Glomerular visceral epithelial cell (primary cell): ENCODE measurements around the gene PPP2R1B.

ENCODE experiments used
- DNase-seq: peaks from one replicate; pipeline ENCODE4 v3.0.0-alpha.2; 2016; ENCODE audit errors: extremely low spot score

Gene PPP2R1B

DNA sequence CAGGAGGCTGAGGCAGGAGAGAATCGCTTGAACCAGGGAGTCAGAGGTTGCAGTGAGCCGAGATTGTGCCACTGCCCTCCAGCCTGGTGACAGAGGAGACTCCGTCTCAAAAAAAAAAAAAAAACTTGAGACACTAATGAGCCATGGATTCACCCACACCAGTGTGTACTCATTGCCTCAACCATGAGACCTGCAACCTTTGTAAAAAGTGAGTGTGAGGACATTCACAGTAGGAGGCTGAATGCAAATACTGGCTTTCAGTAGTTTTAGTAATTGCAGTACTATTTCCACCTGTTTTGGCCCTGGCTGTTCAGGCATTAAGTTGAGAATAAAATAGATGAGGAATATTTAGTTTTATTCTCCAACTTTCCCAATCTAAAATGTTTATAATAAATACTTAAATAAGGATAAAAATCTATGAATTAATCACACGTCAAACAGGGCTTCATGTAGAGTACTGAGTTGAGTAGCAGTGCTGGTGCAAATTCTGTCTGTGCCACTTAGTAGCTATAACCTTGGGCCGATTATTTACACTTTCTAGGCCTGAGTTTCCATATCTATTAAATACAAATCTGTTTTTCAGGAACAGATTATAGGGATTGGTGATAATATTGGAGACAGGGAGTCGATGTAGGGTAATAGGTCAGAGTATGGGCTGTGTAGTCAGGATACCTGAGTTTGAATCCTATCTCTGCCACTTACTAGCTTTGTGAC lies 72.8 kb downstream of the PPP2R1B start:
- no peak for DNase-seq

DNA sequence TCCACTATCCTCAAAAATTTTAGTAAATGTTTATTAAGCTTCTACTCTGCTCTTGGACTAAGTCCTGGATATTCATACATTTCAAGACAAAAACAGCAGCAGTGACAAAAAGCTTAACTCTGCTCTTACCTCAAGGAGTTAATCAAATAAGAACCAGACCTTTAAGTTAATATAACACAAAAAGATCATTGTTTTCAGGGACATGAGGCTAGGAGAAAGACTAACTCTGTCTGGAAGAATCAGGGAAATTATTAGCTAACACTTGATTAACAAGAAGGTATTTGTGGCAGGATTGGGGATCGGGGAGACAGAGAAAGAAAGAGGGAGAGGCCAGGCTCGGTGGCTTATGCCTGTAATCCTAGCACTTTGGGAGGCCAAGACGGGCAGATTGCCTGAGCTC lies 74.4 kb downstream of the PPP2R1B start:
- no peak for DNase-seq

DNA sequence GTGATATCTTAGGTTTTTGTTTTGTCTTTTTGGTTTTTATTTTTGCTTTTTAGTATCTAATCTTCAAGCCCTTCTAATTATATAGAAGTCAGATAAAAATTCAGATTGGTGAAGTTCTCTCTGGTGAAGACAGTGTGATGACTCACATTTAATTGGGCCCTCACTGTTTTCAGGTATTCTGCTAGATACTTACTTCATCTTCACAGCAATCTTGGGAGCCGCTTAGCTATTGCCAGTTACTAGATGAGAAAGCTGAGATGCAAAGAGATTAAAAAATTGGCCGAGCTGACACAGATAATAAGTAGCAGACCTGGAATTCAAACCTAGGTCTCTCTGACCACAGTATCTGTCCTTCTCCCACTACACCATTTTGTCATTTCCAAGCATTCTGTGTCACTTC lies 75.0 kb downstream of the PPP2R1B start:
- DNase-seq = no peak

DNA sequence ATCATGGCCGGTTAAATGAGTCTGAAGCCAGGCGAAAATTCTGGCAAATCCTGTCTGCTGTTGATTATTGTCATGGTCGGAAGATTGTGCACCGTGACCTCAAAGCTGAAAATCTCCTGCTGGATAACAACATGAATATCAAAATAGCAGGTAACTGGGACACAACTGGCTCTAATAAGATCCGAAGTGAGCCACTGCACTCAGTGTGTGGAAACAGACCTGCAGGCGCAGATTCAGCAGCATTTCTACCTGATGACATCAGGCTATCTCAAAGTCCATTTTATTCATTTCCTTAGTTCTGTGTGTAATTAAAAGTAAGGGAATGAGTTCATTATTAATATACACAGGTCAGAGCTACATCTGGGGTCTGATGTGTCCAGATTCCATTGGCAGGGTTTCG lies 78.2 kb downstream of the PPP2R1B start:
- no peak for DNase-seq

DNA sequence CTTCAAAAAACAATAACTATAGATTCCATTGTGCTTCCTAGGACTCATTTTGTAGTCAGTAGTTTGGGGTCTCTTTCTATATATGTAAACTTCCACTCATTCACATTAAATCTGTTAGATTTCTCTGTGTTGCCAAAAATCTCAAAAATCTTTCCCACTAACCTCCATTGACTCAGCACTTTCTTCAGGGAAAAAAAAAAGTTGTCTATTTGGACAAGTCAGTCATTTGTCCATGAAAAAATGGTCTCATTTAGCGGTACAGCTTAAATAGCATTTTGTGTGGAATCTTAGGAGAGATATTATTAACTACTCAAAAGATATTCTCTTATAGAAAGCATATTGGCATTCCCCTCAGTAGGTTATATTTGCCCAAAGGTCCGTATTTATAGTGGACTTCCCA lies 81.9 kb downstream of the PPP2R1B start:
- DNase-seq = no peak

DNA sequence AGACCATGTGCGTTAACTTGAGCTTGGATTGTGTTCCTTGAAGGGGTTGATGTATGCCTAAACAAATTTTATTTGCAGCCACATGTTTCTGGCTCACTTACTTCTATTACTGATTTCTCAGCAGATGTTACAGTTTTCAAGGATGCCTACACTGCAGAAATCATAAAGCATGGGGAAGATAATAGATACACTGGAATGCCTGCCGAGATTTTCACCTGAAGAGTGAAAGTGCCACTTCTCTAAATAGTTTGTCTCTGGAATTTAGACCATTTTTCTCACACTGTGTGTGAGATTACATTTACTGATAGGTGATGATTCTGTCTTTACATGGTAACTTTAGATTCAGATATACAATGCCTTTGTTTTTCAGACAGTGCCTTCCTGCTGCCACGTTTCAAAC lies 82.4 kb downstream of the PPP2R1B start:
- no peak for DNase-seq

DNA sequence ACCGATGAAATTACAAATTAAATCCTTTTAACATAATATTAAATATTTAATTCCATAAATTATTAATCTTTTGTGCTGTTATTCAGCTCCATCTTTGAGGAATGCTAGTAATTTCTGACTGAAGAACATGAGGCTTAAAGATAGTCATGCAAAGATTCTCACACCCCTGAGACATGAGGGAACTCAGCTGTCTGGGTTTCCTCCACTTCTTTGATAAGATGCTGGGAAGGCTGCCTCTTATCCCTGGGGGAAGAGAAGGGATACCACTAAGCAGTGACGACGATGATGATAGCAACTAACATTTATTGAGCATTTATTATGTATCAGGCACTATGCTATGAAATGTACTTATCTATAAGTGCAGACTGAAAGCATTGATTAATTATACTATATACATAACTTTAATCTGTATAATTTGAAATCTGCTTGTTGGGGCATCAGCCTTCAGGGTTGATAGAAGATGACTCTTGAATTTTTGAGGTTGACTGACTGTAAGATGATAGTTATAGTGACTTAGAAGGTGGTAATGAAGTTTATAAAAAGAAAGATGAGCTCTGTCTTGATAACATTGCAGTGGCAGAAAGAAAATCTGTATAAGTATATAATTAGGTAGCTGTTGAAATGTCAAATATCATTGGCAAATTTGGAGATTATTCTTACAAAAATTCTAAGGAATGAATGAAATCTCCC lies 85.6 kb downstream of the PPP2R1B start:
- no peak for DNase-seq
